Hepatocyte (in vitro differentiated cells): Measurements from ENCODE around the gene MXI1. TPM values are rescaled to one million over a fixed set of nuclear protein-coding genes. Genes with fewer than 3 reads are reported as not detected.

Experiments used
- DNase-seq: peaks from one replicate; pipeline ENCODE4 v3.0.0-alpha.2; 2016; ENCODE audit warnings: low spot score
- H2AFZ ChIP-seq: fragments of 200-600 bp; sonication (generic); 2 replicates; pipeline ENCODE4 v1.6.0; 2016; ENCODE audit warnings: antibody characterized with exemption, mild to moderate bottlenecking
- H3K27ac ChIP-seq: fragments of 200-600 bp; sonication (generic); 2 replicates; pipeline ENCODE4 v1.5.1; 2016; ENCODE audit warnings: mild to moderate bottlenecking
- H3K27me3 ChIP-seq: fragments of 200-600 bp; sonication (generic); 2 replicates; pipeline ENCODE4 v1.6.1; 2016
- H3K36me3 ChIP-seq: fragments of 200-600 bp; sonication (generic); replicated peaks from 2 replicates; pipeline ENCODE4 v1.5.1; 2016; ENCODE audit warnings: low read depth; ENCODE audit not compliant: insufficient read depth
- H3K4me1 ChIP-seq: fragments of 200-600 bp; sonication (generic); 2 replicates; pipeline ENCODE4 v1.5.1; 2016; ENCODE audit warnings: mild to moderate bottlenecking, moderate library complexity; ENCODE audit not compliant: insufficient read depth
- H3K4me2 ChIP-seq: fragments of 200-600 bp; sonication (generic); 2 replicates; pipeline ENCODE4 v1.6.0; 2016
- H3K4me3 ChIP-seq: fragments of 200-600 bp; sonication (generic); 2 replicates; pipeline ENCODE4 v1.5.1; 2016; ENCODE audit warnings: mild to moderate bottlenecking
- H3K79me2 ChIP-seq: fragments of 200-600 bp; sonication (generic); 2 replicates; pipeline ENCODE4 v1.6.0; 2017; ENCODE audit warnings: mild to moderate bottlenecking
- H3K9me2 ChIP-seq: fragments of 200-600 bp; sonication (generic); replicated peaks from 2 replicates; pipeline ENCODE4 v1.6.0; 2017; ENCODE audit warnings: mild to moderate bottlenecking; ENCODE audit not compliant: insufficient read depth
- H3K9me3 ChIP-seq: fragments of 200-600 bp; sonication (generic); 2 replicates; pipeline ENCODE4 v1.5.1; 2016; ENCODE audit warnings: low read depth, mild to moderate bottlenecking
- H4K20me1 ChIP-seq: fragments of 200-600 bp; sonication (generic); 2 replicates; pipeline ENCODE4 v1.6.0; 2016; ENCODE audit warnings: mild to moderate bottlenecking; ENCODE audit not compliant: insufficient read depth, poor library complexity, severe bottlenecking
- CTCF ChIP-seq: fragments of 200-600 bp; sonication (generic); IDR thresholded peaks from 2 replicates; pipeline ENCODE4 v1.5.1; 2016; ENCODE audit warnings: antibody characterized with exemption, mild to moderate bottlenecking; ENCODE audit not compliant: poor library complexity
- EZH2 ChIP-seq: fragments of 200-600 bp; sonication (generic); IDR thresholded peaks from 2 replicates; pipeline ENCODE4 v1.6.1; 2016; ENCODE audit warnings: antibody characterized with exemption, mild to moderate bottlenecking, borderline replicate concordance
- EZH2phosphoT487 ChIP-seq: fragments of 200-600 bp; sonication (generic); IDR thresholded peaks from one replicate; pipeline ENCODE4 v1.6.1; 2018; ENCODE audit warnings: antibody characterized with exemption, mild to moderate bottlenecking, low read depth, moderate library complexity; ENCODE audit not compliant: unreplicated experiment, severe bottlenecking
- WGBS: methylation state at CpG from one replicate; pipeline ENCODE4 v1.1.6; 2016; ENCODE audit warnings: low lambda C conversion rate; ENCODE audit errors: missing lambda C conversion rate; 5-methylcytosine and 5-hydroxymethylcytosine counted together
- polyA plus RNA-seq: library from polyadenylated mRNA; unstranded; fragments of >200 nt; fragmentation: Nextera tagmentation; extraction: Ambion mirVana; gene quantifications from 2 replicates; pipeline ENCODE4 v1.2.1, GENCODE V29; 2016
- total RNA-seq: library from RNA; depleted of rRNA; stranded (reverse); fragments of >200 nt; gene quantifications from 2 replicates; pipeline ENCODE4 v1.2.3, GENCODE V29; 2014

MXI1 gene
- total and polyA plus RNA-seq, 2 experiments from 2014 or later, result 14.2 to 14.8 TPM

- Histone ChIP-seq H3K4me2 (no peak overlapping the region), H3K27me3 (no peaks in the 10 kb centered on the region), H3K27ac (no peak overlapping the region), H4K20me1 (no peaks in the 10 kb centered on the region), H3K9me3 (no peaks in the 10 kb centered on the region), H3K9me2 (no peaks in the 10 kb centered on the region), H3K4me3 (no peak overlapping the region), H3K36me3 (no peaks in the 10 kb centered on the region), H2AFZ (no peak overlapping the region), H3K4me1 (no peaks in the 10 kb centered on the region), H3K79me2 (no peaks in the 10 kb centered on the region)
- no peak for DNase-seq
- TF ChIP-seq EZH2phosphoT487 (no peak), CTCF (no peak), EZH2 (no peak)
- 57% methylated on average over 2 of the region's 2 CpGs for WGBS
Observed at GRCh38 chr10:110323503-110323902, 116.1 kb downstream of the MXI1 start.

GRCh38 chr10:110324201-110324804 is 116.9 kb downstream of the MXI1 start:
- TF ChIP-seq EZH2 (no peak), CTCF (no peak), EZH2phosphoT487 (no peak)
- Histone ChIP-seq H3K4me1 (no peaks in the 10 kb centered on the region), H4K20me1 (no peaks in the 10 kb centered on the region), H3K4me2 (no peak overlapping the region), H3K9me2 (no peaks in the 10 kb centered on the region), H3K36me3 (no peaks in the 10 kb centered on the region), H3K79me2 (no peaks in the 10 kb centered on the region), H3K27me3 (no peaks in the 10 kb centered on the region), H3K27ac (peak overlapping the region; percentile 13), H3K9me3 (no peaks in the 10 kb centered on the region), H2AFZ (no peak overlapping the region), H3K4me3 (no peak overlapping the region)
- WGBS, result 61% methylated on average over 5 of the region's 5 CpGs
- peak; percentile 31 for DNase-seq

- peak overlapping the region; percentile 13 for H3K27ac ChIP-seq
- H2AFZ ChIP-seq, result no peak overlapping the region
- no peaks in the 10 kb centered on the region for H3K27me3 ChIP-seq
- 44% methylated on average over 3 of the region's 3 CpGs for WGBS
- no peaks in the 10 kb centered on the region for H3K4me1 ChIP-seq
- H3K4me3 ChIP-seq, result no peak overlapping the region
- DNase-seq, result no peak
- TF ChIP-seq CTCF, result no peak
- TF ChIP-seq EZH2, result no peak
- no peak for TF ChIP-seq EZH2phosphoT487
- peaks cover 3% of the 10 kb centered on the region for H3K9me3 ChIP-seq
- H3K79me2 ChIP-seq, result no peaks in the 10 kb centered on the region
- no peaks in the 10 kb centered on the region for H3K36me3 ChIP-seq
- H3K9me2 ChIP-seq, result no peaks in the 10 kb centered on the region
- no peak overlapping the region for H3K4me2 ChIP-seq
- no peaks in the 10 kb centered on the region for H4K20me1 ChIP-seq
Observed at GRCh38 chr10:110324805-110325280, 117.4 kb downstream of the MXI1 start.
